Body of pancreas (tissue), 4 donors: Measurements from ENCODE around the gene SYMPK. TPM values are rescaled to one million over a fixed set of nuclear protein-coding genes. Genes with fewer than 3 reads are reported as not detected.

Source experiments
- ATAC-seq: fragments of 150-250 bp; one replicate; pipeline ENCODE4 v1.9.1; 2016
- DNase-seq, 4 donors: peaks; one replicate each; pipeline ENCODE4 v3.0.0-alpha.2; 2019
- H3K27ac ChIP-seq, 4 donors: fragments of 200-600 bp; sonication (generic); 1 replicate in 3 of 4; 2 replicates in 1 of 4; pipeline versions ENCODE4 v1.5.1 to v1.6.1; 2016 to 2019; ENCODE audit warnings: mild to moderate bottlenecking in 1 of 4, mixed read lengths in 1 of 4, moderate library complexity in 1 of 4
- H3K27me3 ChIP-seq, 2 donors: fragments of 200-600 bp; sonication (generic); one replicate each; pipeline ENCODE4 v1.6.0; 2016; ENCODE audit warnings: mild to moderate bottlenecking in 1 of 2
- H3K36me3 ChIP-seq, 2 donors: fragments of 200-600 bp; sonication (generic); replicated peaks in 1 of 2; 2 replicates each; pipeline ENCODE4 v1.5.1; 2016; ENCODE audit warnings: low read depth in 2 of 2; ENCODE audit not compliant: insufficient read depth in 1 of 2
- H3K4me1 ChIP-seq: fragments of 200-600 bp; sonication (generic); one replicate; pipeline ENCODE4 v1.6.0; 2016
- H3K4me3 ChIP-seq, 2 donors: fragments of 200-600 bp; sonication (generic); 1 replicate in 1 of 2; 2 replicates in 1 of 2; pipeline ENCODE4 v1.5.1; 2016 to 2019
- H3K9me3 ChIP-seq, 3 donors: fragments of 200-600 bp; sonication (generic); 1 replicate in 2 of 3; 2 replicates in 1 of 3; pipeline ENCODE4 v1.5.1; 2016
- CTCF ChIP-seq, 7 experiments: fragments of 450-650 bp in 4 of 7; fragments of 200-600 bp in 3 of 7; sonication (generic) in 3 of 7; IDR thresholded peaks; one replicate each; pipeline ENCODE4 v1.5.1; 2016 to 2019; ENCODE audit warnings: antibody characterized with exemption in 7 of 7
- POLR2A ChIP-seq, 3 donors: fragments of 450-650 bp; IDR thresholded peaks; one replicate each; pipeline ENCODE4 v1.6.1; 2016; ENCODE audit warnings: antibody characterized with exemption in 3 of 3, mild to moderate bottlenecking in 2 of 3
- WGBS, 2 donors: methylation state at CpG; one replicate each; pipeline ENCODE4 v1.1.5; 2017; 5-methylcytosine and 5-hydroxymethylcytosine counted together
- intact Hi-C: fragments of 100-400 bp; cut with DNase I; formaldehyde crosslinking; loops from one replicate; pipeline ENCODE4 v1.15.1; 2023
- total RNA-seq, 2 donors: library from RNA; depleted of rRNA; stranded (reverse); fragments of >200 nt; gene quantifications; one replicate each; pipeline ENCODE4 v1.1.0, GENCODE V29; 2016

The SYMPK gene
- total RNA-seq, 2 donors from 2014 or later: 23.3 to 32.3 TPM

GRCh38 chr19:45815481-45816216 lies 47.3 kb downstream of the SYMPK start:
- DNase-seq (no peak), ATAC-seq (no peak)
- H3K9me3 ChIP-seq: no peaks in the 10 kb centered on the region
- H3K36me3 ChIP-seq: no peaks in the 10 kb centered on the region
- H3K27ac ChIP-seq: no peak overlapping the region
- H3K4me1 ChIP-seq: peaks cover 6% of the 10 kb centered on the region
- TF ChIP-seq CTCF (IDR thresholded peaks at IDR 0.05) (no peak), POLR2A (IDR thresholded peaks at IDR 0.05) (no peak)
- WGBS, 2 donors: 50 to 58% methylated on average over 21 to 31 of the region's 44 CpGs
- no peaks in the 10 kb centered on the region for H3K27me3 ChIP-seq
- H3K4me3 ChIP-seq: no peak overlapping the region
- intact Hi-C loops: loop anchor here (5.0 kb wide), 1 partner anchor 192 kb away; no protein-coding TSS in a partner anchor

- Histone ChIP-seq H3K4me1 (peaks cover 6% of the 10 kb centered on the region), H3K27ac (no peak within 1 kb of the TSS), H3K27me3 (no peaks in the 10 kb centered on the region), H3K9me3 (no peaks in the 10 kb centered on the region), H3K36me3 (no peaks in the 10 kb centered on the region), H3K4me3 (no peak within 1 kb of the TSS)
- TF ChIP-seq POLR2A (IDR thresholded peaks at IDR 0.05): no peak
- no peak for TF ChIP-seq CTCF (IDR thresholded peaks at IDR 0.05)
- ATAC-seq: no peak
- DNase-seq: no peak
- intact Hi-C loops: loop anchor here (5.0 kb wide), 1 partner anchor 192 kb away; no protein-coding TSS in a partner anchor
- WGBS, 2 donors: 65 to 72% methylated on average over 25 to 32 of the region's 40 CpGs
These were observed 48.0 kb downstream of the SYMPK start, which contains the start of gene RSPH6A for GRCh38 chr19:45814851-45815480. TSS of gene RSPH6A (minus strand) at chr19:45815308. CDS start at chr19:45815176, 132 bp downstream.

- 78 to 88% methylated on average over 4 to 12 of the region's 12 CpGs for WGBS, 2 donors
- no peaks in the 10 kb centered on the region for H3K27me3 ChIP-seq
- H3K27ac ChIP-seq: no peak overlapping the region
- peaks cover 6% of the 10 kb centered on the region for H3K4me1 ChIP-seq
- no peaks in the 10 kb centered on the region for H3K9me3 ChIP-seq
- no peak for TF ChIP-seq CTCF (IDR thresholded peaks at IDR 0.05)
- TF ChIP-seq POLR2A (IDR thresholded peaks at IDR 0.05): no peak
- H3K4me3 ChIP-seq: no peak overlapping the region
- intact Hi-C loops: no loop called here
- no peak for DNase-seq
- H3K36me3 ChIP-seq: no peaks in the 10 kb centered on the region
- ATAC-seq: no peak
These were observed 48.7 kb downstream of the SYMPK start for GRCh38 chr19:45814166-45814780.

- WGBS, 2 donors: 75 to 85% methylated on average over 6 of the region's 6 CpGs
- no peaks in the 10 kb centered on the region for H3K36me3 ChIP-seq
- H3K9me3 ChIP-seq: no peaks in the 10 kb centered on the region
- ATAC-seq: no peak
- no peak overlapping the region for H3K27ac ChIP-seq
- no peaks in the 10 kb centered on the region for H3K4me1 ChIP-seq
- H3K4me3 ChIP-seq: no peak overlapping the region
- H3K27me3 ChIP-seq: no peaks in the 10 kb centered on the region
- intact Hi-C loops: no loop called here
- DNase-seq: no peak
- no peak for TF ChIP-seq POLR2A (IDR thresholded peaks at IDR 0.05)
- TF ChIP-seq CTCF (IDR thresholded peaks at IDR 0.05): no peak
These were observed 50.6 kb downstream of the SYMPK start for GRCh38 chr19:45812297-45812696.
